Thyroid gland (tissue), 4 donors: ENCODE results near the gene CYP21A2.

Source experiments
- POLR2A ChIP-seq, 2 donors: fragments of 450-650 bp; IDR thresholded peaks; one replicate each; pipeline ENCODE4 v1.6.1; 2017; ENCODE audit warnings: antibody characterized with exemption in 2 of 2, mild to moderate bottlenecking in 2 of 2, moderate library complexity in 1 of 2
- TF ChIP-seq, protein P1 (sequence below), 6 experiments: fragments of 200-600 bp in 3 of 6; fragments of 450-650 bp in 3 of 6; sonication (generic) in 3 of 6; IDR thresholded peaks; one replicate each; pipeline ENCODE4 v1.5.1; 2016 to 2019; ENCODE audit warnings: antibody characterized with exemption in 6 of 6, mild to moderate bottlenecking in 2 of 6, inconsistent platforms in 1 of 6, moderate library complexity in 1 of 6

DNA sequence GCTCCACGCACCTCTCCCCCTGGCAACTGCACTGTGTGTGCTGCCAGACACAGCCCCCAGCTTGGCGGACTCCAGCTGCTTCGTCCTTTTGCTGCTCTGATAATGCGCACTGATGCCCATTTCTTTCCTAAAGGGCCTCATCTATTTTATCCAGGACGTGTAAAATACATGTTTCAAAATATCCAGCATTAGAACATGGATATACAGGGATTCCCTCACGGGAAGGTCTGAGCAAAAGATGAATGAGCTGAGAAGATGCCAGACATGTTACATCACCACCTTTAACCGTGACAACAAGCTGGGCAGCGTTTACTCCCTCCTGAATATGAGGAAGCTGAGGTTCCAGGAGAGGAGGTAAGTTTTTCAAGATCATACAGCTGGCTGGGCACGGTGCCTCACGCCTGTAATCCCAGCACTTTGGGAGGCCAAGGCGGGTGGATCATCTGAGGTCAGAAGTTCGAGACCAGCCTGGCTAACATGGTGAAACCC is 38.1 kb downstream of the CYP21A2 start:
- TF ChIP-seq, protein P1, sequence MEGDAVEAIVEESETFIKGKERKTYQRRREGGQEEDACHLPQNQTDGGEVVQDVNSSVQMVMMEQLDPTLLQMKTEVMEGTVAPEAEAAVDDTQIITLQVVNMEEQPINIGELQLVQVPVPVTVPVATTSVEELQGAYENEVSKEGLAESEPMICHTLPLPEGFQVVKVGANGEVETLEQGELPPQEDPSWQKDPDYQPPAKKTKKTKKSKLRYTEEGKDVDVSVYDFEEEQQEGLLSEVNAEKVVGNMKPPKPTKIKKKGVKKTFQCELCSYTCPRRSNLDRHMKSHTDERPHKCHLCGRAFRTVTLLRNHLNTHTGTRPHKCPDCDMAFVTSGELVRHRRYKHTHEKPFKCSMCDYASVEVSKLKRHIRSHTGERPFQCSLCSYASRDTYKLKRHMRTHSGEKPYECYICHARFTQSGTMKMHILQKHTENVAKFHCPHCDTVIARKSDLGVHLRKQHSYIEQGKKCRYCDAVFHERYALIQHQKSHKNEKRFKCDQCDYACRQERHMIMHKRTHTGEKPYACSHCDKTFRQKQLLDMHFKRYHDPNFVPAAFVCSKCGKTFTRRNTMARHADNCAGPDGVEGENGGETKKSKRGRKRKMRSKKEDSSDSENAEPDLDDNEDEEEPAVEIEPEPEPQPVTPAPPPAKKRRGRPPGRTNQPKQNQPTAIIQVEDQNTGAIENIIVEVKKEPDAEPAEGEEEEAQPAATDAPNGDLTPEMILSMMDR (IDR thresholded peaks at IDR 0.05) = no peak
- no peak for TF ChIP-seq POLR2A (IDR thresholded peaks at IDR 0.05)
